PFSK-1 (cell line): ENCODE data around the gene ACVRL1.

Experiments
- POLR2AphosphoS5 ChIP-seq: IDR thresholded peaks from 2 replicates; pipeline ENCODE4 v1.6.1; 2012; ENCODE audit warnings: low read depth, mild to moderate bottlenecking, control low read depth, low read length, moderate library complexity
- SIN3A ChIP-seq: IDR thresholded peaks from 2 replicates; pipeline ENCODE4 v1.6.1; 2012; ENCODE audit warnings: mild to moderate bottlenecking, low read length, moderate library complexity, borderline replicate concordance; ENCODE audit not compliant: insufficient read depth

GRCh38 chr12:51960890-51961289, 53.6 kb downstream of the ACVRL1 start:
- TF ChIP-seq POLR2AphosphoS5, result no peak
- no peak for TF ChIP-seq SIN3A
